ELF-1 (cell line): Measurements from ENCODE around the gene SYTL4.
A peak's percentile ranks its signal among the peaks of the same experiment; 100 is the strongest.

ENCODE experiments used
- DNase-seq: peaks from one replicate; pipeline ENCODE4 v3.0.0-alpha.2; 2016; ENCODE audit warnings: low read depth, low spot score

SYTL4 gene

DNA sequence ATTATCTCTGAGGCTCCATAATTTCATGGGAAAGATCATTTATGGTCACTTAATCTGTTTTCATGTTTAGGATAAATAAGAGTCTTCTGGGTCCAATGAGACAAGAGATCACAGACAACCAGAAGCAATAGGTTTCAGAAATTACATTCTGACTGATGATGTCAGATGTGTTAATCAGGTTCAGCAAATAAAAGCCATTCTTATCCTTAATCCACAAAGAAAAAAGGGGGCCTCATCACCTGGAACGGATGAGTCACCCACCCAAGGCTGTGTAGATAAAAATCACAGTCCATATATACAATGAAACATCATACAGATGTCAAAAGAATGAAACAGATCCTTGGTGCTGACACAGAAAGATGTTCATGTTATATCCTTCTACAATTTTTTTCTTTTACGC is 36.6 kb downstream of the SYTL4 start:
- DNase-seq, result no peak

DNA sequence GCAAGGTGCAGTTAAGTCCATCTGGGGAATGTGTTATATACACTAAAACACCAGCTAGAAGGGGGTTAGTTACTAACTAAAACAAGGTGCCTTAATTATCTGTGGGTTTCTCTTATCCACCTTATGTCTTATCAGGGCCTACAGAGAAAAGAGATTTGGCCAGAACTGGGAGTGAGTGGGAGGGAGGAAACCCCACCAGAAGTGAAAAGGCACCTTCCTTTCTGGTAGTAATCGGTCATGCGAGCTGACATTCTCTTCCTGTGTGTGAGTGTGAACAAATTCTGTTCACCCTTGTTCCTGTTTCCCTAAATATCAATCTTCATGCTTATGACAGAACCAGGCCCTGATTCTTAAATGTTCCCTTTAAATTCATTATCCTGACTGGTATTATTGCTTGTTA is 44.4 kb downstream of the SYTL4 start:
- DNase-seq, result no peak

DNA sequence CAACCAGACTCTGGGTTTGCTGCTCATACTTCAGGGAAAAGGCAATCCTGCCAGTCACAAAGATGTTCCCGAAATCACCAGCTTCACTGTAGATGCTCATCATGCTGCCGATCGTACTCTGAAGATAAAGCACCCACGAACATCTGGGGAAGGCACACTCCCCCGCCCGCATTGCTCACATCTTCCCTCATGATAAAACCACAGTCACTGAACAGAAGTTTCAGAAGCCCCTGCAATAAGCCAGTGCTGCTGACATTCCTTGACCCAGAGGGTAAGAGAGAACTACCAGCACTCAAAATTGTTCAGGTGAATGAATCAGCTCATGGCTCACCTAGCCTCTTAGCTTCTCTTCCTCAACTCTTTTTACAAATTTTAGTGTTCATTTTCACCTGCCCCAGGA is 44.8 kb downstream of the SYTL4 start:
- no peak for DNase-seq

DNA sequence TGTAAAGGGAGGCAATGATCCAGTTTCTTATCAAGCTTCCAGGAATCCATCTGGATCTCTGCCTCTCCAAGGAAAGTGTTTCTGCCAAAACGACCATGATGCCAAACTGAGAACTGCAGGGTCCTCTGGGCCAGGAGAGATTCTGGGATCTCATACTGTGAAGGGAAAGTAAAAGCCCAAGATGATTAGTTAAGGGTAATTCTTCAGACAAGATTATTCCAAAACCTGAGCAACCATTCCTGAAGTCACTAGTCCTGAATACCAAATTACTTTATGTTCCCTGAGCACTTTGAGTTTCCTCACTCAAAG is 46.0 kb downstream of the SYTL4 start:
- DNase-seq, result no peak

DNA sequence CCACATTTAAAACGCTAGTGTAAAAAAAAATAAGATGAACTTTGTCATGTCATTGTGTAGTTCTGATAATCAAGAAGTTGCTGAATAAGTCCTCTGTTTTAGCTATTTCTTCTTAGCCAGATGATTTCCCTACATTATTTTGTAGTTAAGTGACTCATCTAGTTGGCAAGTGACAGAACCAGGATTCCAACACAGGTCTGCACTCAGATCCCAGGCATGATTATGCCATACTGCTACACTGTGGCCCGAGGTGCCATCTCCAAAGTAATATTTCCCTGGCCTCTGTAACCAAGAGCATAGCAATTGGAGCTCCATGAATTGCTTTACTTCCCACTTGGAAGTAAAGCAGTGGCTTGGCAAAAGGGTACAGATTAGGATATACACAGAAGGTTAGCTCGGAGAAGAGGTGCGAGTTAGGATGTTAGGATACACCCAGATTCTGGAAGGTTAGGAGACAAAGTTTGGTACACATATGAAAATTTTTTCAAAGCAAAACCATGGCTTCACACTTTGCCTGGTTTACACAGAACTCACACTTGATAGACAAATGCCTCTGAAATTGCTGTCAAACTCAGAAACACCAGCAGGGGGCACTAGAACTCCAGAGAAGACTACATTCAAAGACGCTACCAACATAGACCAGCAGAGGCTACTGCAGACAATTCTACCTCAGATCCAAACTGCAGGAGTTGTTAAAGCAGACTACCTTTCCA is 46.5 kb downstream of the SYTL4 start:
- DNase-seq, result peak; percentile 88

DNA sequence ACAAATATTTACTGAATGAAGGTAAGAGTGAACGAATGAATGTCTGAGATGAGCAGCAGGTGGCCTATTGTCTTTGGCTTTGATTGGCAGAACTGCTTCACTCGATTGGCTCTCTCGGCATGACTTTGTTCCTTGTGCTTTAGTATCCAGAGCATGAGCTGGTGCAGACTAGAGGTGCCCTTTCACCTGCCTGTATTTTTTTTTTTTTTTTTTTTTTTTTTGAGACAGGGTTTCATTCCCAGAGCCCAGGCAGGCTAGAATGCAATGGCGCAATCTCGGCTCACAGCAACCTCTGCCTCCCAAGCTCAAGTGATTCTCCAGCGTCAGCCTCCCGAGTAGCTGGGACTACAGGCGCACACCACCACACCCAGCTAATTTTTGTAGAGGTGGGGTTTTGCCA is 49.0 kb downstream of the SYTL4 start:
- no peak for DNase-seq

DNA sequence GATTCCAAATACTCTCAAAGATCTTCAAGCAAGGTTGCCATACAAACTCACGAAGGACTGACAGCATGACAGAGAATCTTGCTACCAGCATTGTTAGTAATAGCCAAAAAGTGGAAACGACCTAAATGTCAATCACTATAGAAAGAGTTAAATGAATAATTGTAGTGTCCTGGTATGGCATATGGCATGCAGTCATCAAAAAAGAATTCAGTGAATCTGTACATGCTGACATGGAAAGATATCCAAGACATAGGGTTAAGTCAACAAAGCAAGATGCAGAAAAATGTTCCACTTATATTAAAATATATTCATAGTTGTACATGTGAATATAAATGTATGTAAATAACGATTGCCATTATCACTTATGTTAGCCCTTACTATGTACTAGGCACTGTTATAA is 50.3 kb downstream of the SYTL4 start:
- no peak for DNase-seq

DNA sequence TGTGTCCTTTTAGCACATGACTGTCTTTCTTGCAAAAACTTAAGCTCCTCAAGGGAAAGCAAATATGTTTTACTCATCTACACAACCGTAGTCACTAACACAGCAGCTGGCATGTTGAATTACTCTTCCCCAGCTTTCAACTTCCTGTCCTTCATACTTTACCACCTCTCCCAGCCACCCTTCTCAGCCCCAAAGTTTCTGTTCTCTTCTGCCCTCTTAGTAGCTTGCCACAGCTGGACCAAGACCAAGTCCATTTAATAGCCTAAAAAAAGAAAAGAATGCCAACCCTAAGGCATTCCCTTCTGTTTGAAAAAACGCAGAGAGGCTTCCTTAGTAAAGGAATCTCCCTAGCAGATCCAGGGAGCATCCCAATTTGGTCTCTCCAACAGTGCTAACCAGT is 51.2 kb downstream of the SYTL4 start:
- DNase-seq, result no peak

DNA sequence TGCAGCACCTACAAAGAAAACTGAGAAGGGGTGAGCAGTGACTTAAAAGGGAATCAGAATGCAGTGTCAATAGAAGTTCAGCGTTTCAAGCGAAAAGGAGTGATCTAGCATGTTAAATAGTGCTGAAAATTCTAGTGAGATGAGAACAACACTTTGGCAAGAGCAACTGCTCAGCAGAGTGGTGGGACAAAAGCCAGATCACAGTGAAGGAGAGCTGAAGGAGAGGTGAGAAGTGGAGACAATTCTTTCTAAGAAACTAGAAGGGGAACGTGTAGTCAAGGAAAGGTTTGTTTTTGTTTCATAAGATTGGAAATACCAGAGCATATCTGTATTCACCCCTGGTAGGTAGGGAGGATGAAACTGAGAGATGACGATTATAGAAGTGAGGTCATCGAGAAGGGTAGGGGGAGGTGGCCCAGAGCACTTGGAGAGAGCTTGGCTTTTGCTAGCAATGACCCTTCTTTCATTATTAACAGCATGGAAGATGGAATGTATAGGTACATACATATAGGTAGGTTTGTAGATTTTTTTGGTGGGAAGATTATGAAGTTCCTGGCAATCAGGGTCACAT is 54.2 kb downstream of the SYTL4 start:
- no peak for DNase-seq

DNA sequence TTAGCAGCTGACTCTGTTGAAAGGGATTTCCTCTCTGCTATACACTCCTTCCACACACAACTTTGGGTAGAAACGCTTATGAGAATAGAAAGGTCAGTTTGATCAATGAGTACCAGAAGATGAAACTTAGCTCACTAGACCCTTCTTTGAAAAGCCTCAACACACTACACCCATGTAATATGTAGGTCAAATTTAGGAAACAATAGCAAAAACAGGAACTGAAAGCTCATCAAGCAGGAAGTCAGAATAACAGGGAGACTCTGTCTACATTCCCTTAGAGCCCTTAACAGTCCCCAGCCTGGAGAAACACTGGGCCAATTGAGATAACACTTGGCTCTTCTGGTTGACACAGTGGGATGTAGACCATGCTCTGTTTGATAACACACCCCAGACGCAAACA is 57.2 kb downstream of the SYTL4 start:
- no peak for DNase-seq

DNA sequence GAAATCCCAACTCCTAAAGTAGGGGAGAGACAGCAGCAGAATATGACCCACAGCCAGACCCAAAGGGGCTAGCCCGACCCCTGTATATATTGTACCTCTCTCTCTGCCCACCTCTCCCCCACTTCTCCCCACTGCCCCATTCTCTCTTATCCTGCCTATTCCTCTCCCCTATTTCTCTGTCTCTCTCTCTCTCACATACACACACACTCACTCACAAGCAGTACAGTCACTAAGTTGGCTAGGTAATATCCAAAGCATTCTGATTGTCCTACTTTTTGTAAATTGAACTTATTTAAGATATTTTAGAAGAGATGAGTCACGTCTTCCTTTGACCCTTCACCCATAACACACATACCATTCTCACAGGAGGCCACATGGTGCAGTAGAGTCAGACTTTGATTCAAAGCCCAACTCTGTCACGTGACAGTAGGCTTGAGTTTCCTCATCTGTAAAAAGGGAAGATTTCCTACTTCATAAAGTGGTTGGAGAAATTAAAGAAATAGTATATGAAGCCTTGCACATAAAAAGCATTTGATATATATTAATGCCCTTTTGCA is 58.4 kb downstream of the SYTL4 start:
- DNase-seq, result no peak

DNA sequence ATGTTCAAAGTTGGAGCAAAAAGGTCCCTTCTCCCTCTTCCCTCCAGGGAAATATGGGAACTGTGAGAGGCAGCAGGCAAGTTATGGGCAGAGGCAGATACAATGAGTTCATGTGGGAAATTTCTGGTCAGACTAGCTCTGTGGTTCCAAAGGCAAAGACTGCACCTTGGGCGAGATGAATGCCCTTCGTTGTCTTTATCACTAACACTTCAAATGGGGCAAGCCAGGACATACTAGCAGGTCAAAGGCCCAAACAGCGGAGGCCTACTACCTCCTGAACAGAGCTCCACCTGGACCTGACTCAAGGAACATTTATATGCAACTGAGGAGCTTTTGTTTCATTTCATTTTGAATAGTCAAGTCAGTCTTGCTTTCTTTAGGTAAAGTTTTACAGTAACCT is 59.0 kb downstream of the SYTL4 start:
- no peak for DNase-seq

DNA sequence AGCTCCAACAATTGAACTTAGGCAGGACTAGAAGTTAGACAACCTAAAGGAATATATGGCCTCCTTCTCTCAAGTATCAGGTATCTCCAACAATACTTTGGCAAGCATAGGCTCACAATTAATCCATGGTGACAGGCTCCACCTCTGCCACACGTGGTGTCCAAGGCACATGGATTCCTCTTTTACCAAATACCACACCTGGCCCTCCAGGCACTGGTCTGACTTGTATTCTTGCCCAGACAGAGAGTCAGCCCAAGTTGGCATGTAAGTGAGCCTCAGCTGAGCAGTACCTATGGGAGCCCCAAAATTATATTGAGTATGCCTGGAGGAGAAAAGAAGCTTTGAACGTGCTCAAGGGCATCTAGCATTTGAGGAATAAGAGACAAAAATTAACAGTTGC is 68.3 kb downstream of the SYTL4 start:
- DNase-seq, result no peak

DNA sequence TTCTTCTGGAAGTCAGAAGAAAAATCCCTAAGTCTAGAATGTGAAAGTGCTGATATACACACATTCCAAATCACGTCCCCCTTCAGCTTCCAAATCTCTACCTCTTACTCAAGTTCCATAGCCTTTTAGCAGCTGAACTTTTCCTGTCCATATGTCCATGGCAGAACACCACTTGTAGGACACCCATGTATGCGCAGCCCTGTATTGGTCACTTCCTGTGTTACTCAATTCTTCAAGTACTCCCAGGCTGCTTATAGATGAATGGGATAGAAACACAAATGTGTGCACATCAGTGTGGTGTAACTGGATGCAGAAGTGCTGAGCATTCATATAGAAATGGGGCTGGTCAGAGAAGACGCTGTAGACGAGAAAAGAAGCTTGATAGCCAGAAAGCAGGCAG is 69.1 kb downstream of the SYTL4 start:
- no peak for DNase-seq

DNA sequence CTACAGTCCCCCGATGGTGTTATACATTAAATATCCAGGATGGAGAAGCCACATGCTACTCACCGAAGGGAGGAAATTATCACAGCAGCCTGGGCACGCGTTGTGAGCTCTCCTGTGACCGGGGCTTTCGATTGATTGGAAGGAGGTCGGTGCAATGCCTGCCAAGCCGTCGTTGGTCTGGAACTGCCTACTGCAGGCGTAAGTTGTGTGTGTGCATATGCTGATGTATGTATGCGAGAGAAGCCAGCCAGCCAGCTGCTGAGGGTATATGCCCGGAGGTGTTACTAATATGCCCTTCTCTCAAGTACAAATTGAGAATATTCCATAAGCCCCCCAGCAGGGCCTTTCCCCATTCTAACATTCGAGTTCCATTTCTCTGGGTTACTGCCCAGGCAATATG is 69.8 kb downstream of the SYTL4 start:
- DNase-seq, result no peak

DNA sequence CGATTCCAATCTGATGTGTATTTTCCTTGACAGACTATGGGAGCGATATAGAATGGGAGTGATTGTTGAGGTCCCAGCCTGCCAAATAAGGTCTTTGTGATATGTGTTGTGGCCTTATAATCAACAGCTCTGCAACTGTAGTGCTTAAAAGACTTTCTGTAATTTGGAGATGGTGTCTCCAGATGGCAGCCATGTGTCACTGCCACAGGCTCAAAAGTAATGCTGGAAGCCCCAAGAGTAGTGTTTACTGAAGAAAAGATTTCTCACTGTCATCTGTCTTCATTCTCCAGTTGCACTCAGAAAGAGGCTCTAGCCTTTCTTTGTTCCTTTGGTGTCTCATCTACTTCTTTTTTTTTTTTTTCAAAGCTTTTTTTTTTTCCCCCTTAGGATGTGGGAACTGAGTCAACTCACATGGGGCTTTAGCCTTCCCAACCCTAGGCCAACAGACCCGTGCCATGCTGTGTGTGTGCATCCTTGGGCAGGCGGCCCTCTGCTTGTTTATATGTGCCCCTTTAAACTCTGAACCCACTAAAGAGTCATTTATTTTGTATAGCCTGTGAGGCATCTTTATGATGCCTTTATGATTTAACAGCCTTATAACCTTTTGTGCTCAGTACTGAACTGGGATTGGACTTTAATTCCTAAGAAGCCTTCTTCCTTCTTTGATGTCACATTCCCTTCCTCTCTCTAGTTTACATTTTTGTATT is 72.3 kb downstream of the SYTL4 start:
- no peak for DNase-seq

DNA sequence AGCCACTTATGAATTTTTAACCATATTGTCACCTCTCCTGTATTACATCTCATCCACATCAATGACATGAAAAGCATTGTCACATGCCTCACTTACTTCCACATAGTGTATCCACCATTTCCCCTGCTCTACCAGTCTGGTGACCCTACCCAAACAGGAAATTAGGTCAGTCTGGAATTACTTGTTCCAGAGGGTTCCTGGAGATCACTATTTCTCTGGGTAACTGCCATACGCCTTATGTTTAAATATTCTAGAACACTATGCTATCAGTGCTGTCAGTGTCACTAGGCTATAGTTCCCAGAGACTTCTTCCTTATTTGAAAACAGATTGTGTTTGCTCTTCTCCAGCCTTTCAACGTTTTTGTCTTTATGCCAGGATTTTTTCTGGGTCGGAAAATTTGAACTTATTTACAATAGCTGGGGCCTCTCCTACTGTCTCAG is 73.0 kb downstream of the SYTL4 start:
- no peak for DNase-seq

DNA sequence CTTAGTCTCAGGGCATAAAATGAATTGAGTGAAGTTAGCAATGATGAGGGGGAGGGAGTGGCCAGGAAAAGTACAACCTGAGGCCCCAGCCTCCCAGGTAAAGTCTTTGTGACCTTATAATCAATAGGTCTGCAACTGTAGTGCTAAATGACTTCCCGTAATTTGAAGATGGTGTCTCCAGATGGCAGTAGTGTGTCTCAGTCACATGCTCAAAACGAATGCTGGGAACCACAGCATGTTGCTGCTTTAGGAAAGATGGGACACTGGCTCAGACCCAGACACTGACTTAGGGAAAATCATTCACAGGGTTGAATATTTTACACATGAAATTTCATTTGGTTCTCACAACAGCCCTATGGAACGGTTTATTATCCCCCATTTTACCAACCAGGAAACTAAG is 77.7 kb downstream of the SYTL4 start:
- DNase-seq, result peak; percentile 39

DNA sequence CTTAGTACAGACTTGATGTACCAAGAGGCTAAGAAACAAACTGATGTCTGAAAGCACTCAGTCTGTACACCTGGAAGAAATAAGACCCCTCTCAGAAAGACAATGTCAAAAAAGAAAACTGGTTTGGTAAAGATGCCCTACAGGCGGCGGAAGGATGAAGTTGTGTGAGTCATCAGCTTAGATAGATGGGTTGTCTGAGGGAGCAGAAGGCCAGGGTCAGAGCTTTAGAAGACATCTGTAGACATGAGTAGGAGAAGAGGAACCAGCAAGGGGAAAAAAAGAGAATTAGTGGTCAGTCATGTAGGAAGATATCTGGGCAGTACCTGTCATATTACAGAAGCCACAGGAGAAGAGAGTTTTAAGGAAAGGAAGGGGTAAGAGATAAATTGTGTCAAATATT is 79.7 kb downstream of the SYTL4 start:
- DNase-seq, result no peak

DNA sequence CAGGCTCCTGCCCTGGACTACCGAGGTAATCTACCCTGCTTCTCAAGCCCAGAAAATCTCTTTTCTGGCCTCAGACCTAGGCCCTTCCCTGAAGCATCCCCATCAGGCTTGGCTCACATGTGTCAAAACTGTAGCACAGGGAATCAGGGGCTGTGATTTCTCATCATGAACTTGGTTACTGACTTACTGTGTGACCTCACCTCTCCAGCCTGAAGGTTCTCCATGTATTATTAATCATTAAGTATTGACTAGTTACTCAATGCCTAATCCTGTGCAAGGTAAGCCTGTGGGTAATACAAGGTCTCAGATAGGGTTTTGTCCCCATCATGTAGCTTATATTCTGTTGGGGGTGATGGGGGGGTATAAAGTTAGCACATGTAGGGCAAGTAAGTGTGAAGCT is 81.1 kb downstream of the SYTL4 start:
- no peak for DNase-seq

DNA sequence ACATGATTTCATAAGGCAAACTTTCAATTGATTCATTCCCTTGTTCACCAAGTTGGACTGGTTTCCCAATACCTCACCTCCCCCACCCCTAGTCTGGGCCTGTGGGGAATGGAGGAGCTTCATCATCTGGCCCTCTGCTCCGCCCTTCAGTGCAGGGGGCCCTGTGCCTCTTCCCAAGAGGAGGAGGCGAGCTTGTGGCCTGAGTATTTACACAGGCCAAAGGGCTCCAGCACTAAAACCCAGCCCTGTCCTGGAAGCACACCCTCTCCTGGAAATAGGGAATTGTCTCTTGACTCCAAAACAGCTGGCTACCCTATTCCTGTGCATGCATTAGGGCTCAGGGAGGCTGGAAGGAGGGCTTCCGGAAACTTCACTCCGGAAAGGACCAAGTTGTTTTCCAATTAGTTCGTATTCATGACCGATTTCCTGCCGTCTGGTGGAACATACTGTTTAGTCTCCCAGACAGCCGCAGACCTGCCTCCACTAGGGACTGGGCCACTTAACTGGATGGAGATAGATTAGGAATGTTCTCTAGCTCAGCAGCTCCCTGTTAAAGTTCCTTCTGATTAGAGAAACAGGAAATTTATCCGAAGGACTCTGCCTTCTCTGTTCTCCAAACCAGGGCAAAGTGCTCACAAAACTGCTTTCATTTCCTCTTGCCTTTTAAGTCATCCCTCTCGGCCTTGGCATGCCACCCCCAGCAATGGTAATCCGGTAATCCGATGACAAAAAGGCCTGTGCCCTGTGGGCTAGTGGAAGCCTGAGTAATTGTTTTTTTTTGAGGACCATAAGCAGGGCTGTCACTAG is 82.2 kb downstream of the SYTL4 start:
- DNase-seq, result peak; percentile 85
